ENCODE measurements around the gene VEGFA. TPM values are rescaled to one million over a fixed set of nuclear protein-coding genes. Genes with fewer than 3 reads are reported as not detected.

The VEGFA gene
- total and polyA plus RNA-seq, 2 of the 8 experiments (the other 6 are each of a cell fraction or from before 2014, with no cell fraction given) = 42.2 to 58.5 TPM

DNA sequence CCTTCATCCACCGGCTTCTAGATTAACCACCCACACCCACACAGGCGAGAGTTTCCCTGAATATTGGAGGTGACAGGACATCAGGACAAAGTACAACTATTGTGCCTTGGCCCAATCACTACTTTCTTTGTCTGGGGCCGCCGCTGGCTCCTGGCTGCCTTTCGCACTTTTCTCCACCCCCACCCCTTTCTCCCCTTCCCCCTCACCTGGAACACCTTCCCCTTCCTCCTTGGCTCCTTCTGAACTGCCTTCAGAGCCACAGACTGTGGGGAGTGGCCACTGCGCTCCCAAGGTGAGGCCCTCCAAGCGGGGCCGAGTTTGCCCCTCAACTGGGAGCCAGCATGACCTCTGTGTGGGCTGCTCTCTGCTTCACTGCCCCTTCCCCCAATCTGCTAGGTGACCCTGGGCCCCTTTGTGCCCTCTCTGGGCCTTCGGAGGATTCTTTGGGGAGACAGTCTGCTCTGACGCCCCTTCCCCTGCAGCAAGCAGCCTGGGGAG is 3.0 kb upstream of the VEGFA start (continued):
- TF ChIP-seq SIN3A (conservative IDR thresholded peaks at IDR 0.05 in 1 of 2, IDR thresholded peaks at IDR 0.05 in 1 of 2; ENCODE audit: low read depth in 1 of 2, low read length in 2 of 2) (no peak), SIRT6 (IDR thresholded peaks at IDR 0.05; ENCODE audit: low read length) (no peak), KDM1A (IDR thresholded peaks at IDR 0.05; ENCODE audit: borderline replicate concordance, low read length) (no peak)
